ENCODE results near the gene HNRNPA2B1. TPM values are rescaled to one million over a fixed set of nuclear protein-coding genes. Genes with fewer than 3 reads are reported as not detected.
"Not testable (repeated sequence)": the region's sequence is repeated elsewhere in the genome, so short reads cannot be mapped to it uniquely, and the experiment has no call there.

The HNRNPA2B1 gene
- total RNA-seq, 1 donor from 2014 or later = 815 TPM

- intact Hi-C loops (cut with micrococcal nuclease) = no loop called here
Observed at GRCh38 chr7:26167303-26167934, 33.1 kb downstream of the HNRNPA2B1 start.

GRCh38 chr7:26166684-26167266 is 33.8 kb downstream of the HNRNPA2B1 start:
- intact Hi-C loops (cut with micrococcal nuclease) = loop anchor here (1.0 kb wide), 1 partner anchor 13 kb away; no protein-coding TSS in a partner anchor

- intact Hi-C loops (cut with micrococcal nuclease) = loop anchor here (1.0 kb wide), 1 partner anchor 13 kb away; no protein-coding TSS in a partner anchor
Observed at GRCh38 chr7:26165950-26166683, 34.4 kb downstream of the HNRNPA2B1 start.

GRCh38 chr7:26163804-26164203 is 36.7 kb downstream of the HNRNPA2B1 start:
- intact Hi-C loops (cut with micrococcal nuclease) = not testable (repeated sequence)

- intact Hi-C loops (cut with micrococcal nuclease) = no loop called here
Observed at GRCh38 chr7:26162431-26162830, 38.1 kb downstream of the HNRNPA2B1 start.

- intact Hi-C loops (cut with micrococcal nuclease) = no loop called here
Observed at GRCh38 chr7:26160896-26161295, 39.6 kb downstream of the HNRNPA2B1 start.

- intact Hi-C loops (cut with micrococcal nuclease) = no loop called here
Observed at GRCh38 chr7:26159243-26159642, 41.3 kb downstream of the HNRNPA2B1 start.

- intact Hi-C loops (cut with micrococcal nuclease) = no loop called here
Observed at GRCh38 chr7:26157520-26158105, 42.9 kb downstream of the HNRNPA2B1 start.

GRCh38 chr7:26156451-26157420 is 43.8 kb downstream of the HNRNPA2B1 start:
- intact Hi-C loops (cut with micrococcal nuclease) = no loop called here

GRCh38 chr7:26155531-26156375 is 44.8 kb downstream of the HNRNPA2B1 start:
- intact Hi-C loops (cut with micrococcal nuclease) = no loop called here

- intact Hi-C loops (cut with micrococcal nuclease) = loop anchor here (1.0 to 5.0 kb wide), 4 partner anchors 12 to 141 kb away; no protein-coding TSS in a partner anchor
Observed at GRCh38 chr7:26153823-26154783, 46.4 kb downstream of the HNRNPA2B1 start.

GRCh38 chr7:26153241-26153822 is 47.2 kb downstream of the HNRNPA2B1 start:
- intact Hi-C loops (cut with micrococcal nuclease) = loop anchor here (1.0 to 5.0 kb wide), 4 partner anchors 13 to 141 kb away; no protein-coding TSS in a partner anchor

- intact Hi-C loops (cut with micrococcal nuclease) = loop anchor here (1.0 to 5.0 kb wide), 7 partner anchors 13 to 291 kb away; partner anchors contain the start of gene HNRNPA2B1
Observed at GRCh38 chr7:26152782-26153240, 47.7 kb downstream of the HNRNPA2B1 start.

GRCh38 chr7:26151953-26152781 is 48.4 kb downstream of the HNRNPA2B1 start, which contains the start of gene NFE2L3:
Gene NFE2L3, plus strand, starts transcription at chr7:26152198. Its CDS starts 301 bp downstream, at chr7:26152499.
- intact Hi-C loops (cut with micrococcal nuclease) = loop anchor here (1.0 to 5.0 kb wide), 6 partner anchors 48 to 290 kb away; partner anchors contain the start of gene HNRNPA2B1

- intact Hi-C loops (cut with micrococcal nuclease) = loop anchor here (5.0 kb wide), 1 partner anchor 74 kb away; no protein-coding TSS in a partner anchor
Observed at GRCh38 chr7:26151650-26151952, 48.9 kb downstream of the HNRNPA2B1 start.

GRCh38 chr7:26151096-26151495 is 49.5 kb downstream of the HNRNPA2B1 start:
- intact Hi-C loops (cut with micrococcal nuclease) = loop anchor here (5.0 kb wide), 1 partner anchor 74 kb away; no protein-coding TSS in a partner anchor

Data from T-helper 2 cell treated with Interferon-gamma antibody and Interleukin-4, amounts not matched to agents 100 ng/mL and 5 ng/mL, for 36 hours (primary cell).